ENCODE measurements around the gene GBA3. TPM values are rescaled to one million over a fixed set of nuclear protein-coding genes. Genes with fewer than 3 reads are reported as not detected.

Gene GBA3
- total RNA-seq, 1 experiment from 2014 or later = not detected

DNA sequence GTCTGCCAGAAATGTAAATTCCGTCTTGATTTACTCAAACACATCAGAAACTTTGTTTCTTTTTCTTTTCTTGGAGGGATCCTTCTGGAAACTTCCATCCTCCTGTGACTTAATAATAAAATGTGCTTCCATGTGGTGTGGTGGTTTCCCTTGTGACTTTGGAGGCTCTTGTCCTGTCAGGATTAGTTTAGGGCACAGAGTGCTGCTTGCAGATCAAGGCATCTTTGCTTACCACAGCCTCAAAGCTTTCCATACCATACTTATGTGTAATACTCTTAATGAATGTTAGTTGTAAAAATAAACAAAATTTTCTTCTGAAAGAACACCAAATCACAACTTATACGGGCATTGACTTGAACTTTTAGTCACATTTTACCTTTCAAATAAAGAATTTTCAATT is 27.4 kb downstream of the GBA3 start:
- H3K79me1 ChIP-seq (ENCODE audit: insufficient read depth, low read depth, low read length, poor library complexity, severe bottlenecking) = no peaks in the 10 kb centered on the region
- H2AK5ac ChIP-seq (ENCODE audit: insufficient read length, low read length) = no peak overlapping the region
- Mint-ChIP-seq H3K27me3 (ENCODE audit: low read depth) (no peaks in the 10 kb centered on the region; the same call in 1 of the 2 replicates), H3K4me3 (no peak overlapping the region), H3K27ac (no peak overlapping the region), H3K4me1 (peaks cover 0 to 5% of the 10 kb centered on the region in 2 experiments; a peak in 1 of 4 replicates), H3K36me3 (ENCODE audit: insufficient read depth in 1 of 3, low read depth in 3 of 3) (no peaks in the 10 kb centered on the region), H3K9me3 (peaks cover 2% of the 10 kb centered on the region in 2 experiments; a peak in 1 of 5 replicates)
- no peak overlapping the region for H4K91ac ChIP-seq (ENCODE audit: insufficient read length, low read depth, low read length)
- H3T11ph ChIP-seq (ENCODE audit: low read length) = no peak overlapping the region
- H3K23ac ChIP-seq (ENCODE audit: insufficient read length, low read depth, low read length) = no peak overlapping the region
- DNase-seq = no peak
- TF ChIP-seq, protein P1, sequence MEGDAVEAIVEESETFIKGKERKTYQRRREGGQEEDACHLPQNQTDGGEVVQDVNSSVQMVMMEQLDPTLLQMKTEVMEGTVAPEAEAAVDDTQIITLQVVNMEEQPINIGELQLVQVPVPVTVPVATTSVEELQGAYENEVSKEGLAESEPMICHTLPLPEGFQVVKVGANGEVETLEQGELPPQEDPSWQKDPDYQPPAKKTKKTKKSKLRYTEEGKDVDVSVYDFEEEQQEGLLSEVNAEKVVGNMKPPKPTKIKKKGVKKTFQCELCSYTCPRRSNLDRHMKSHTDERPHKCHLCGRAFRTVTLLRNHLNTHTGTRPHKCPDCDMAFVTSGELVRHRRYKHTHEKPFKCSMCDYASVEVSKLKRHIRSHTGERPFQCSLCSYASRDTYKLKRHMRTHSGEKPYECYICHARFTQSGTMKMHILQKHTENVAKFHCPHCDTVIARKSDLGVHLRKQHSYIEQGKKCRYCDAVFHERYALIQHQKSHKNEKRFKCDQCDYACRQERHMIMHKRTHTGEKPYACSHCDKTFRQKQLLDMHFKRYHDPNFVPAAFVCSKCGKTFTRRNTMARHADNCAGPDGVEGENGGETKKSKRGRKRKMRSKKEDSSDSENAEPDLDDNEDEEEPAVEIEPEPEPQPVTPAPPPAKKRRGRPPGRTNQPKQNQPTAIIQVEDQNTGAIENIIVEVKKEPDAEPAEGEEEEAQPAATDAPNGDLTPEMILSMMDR (conservative IDR thresholded peaks at IDR 0.05) = no peak
- H3K4ac ChIP-seq (ENCODE audit: low read depth, low read length) = no peak overlapping the region
- no peaks in the 10 kb centered on the region for H3K9me3 ChIP-seq (ENCODE audit: control insufficient read depth, low read depth, low read length)
- H3K14ac ChIP-seq (ENCODE audit: insufficient read depth, low read length) = no peak overlapping the region
- no peak overlapping the region for H2BK12ac ChIP-seq (ENCODE audit: insufficient read length, low read depth, low read length)
- no peaks in the 10 kb centered on the region for H3K79me2 ChIP-seq (ENCODE audit: insufficient read depth, low read length)
- H3K27ac ChIP-seq (ENCODE audit: insufficient read length, low read depth, low read length) = no peak overlapping the region
- no peak overlapping the region for H2BK120ac ChIP-seq (ENCODE audit: low read depth, low read length, poor library complexity, severe bottlenecking)
- H3K9ac ChIP-seq (ENCODE audit: extremely low read depth, insufficient read length, low read length) = no peak overlapping the region
- no peak overlapping the region for H2AFZ ChIP-seq (ENCODE audit: low read length)
- no peak overlapping the region for H2BK20ac ChIP-seq (ENCODE audit: low read depth, low read length, poor library complexity, severe bottlenecking)
- H2BK15ac ChIP-seq (ENCODE audit: low read depth, low read length) = no peak overlapping the region
- no CpG with 5 or more reads among the region's 2 CpGs for WGBS (ENCODE audit: extremely low coverage, insufficient read length, low lambda C conversion rate)
- H3K4me2 ChIP-seq (ENCODE audit: insufficient read depth, insufficient read length, low read length) = no peak overlapping the region
- no peaks in the 10 kb centered on the region for H3K27me3 ChIP-seq (ENCODE audit: insufficient read depth, low read length)
- H4K20me1 ChIP-seq (ENCODE audit: control insufficient read depth, insufficient read depth, insufficient read length) = no peaks in the 10 kb centered on the region
- H4K8ac ChIP-seq (replicated peaks; ENCODE audit: insufficient read length, low read depth, low read length) = no peak overlapping the region
- no peak overlapping the region for H3K56ac ChIP-seq (ENCODE audit: insufficient read length, low read depth, low read length)
- no peaks in the 10 kb centered on the region for H3K23me2 ChIP-seq (ENCODE audit: insufficient read length, low read depth, low read length, poor library complexity, severe bottlenecking)
- H2BK5ac ChIP-seq (ENCODE audit: insufficient read length, low read length) = no peak overlapping the region
- H4K5ac ChIP-seq (ENCODE audit: insufficient read length, low read depth, low read length) = no peak overlapping the region
- no peaks in the 10 kb centered on the region for H3K4me1 ChIP-seq (ENCODE audit: insufficient read depth, low read length)
- no peak overlapping the region for H3K18ac ChIP-seq (ENCODE audit: insufficient read length, low read depth, low read length)
